HCT116 (cell line): ENCODE measurements around the gene TNIK. TPM values are rescaled to one million over a fixed set of nuclear protein-coding genes. Genes with fewer than 3 reads are reported as not detected.

Experiments
- ATAC-seq: fragments of 200-7000 bp; cut with Tn5 transposase; 2 replicates; pipeline ENCODE4 v1.9.1; 2020; ENCODE audit warnings: mild to moderate bottlenecking, moderate library complexity
- BruUV-seq: library from RNA; stranded (reverse); fragments of 400-500 nt; replicated peaks from 2 replicates; lab custom pipeline; 2021; lab: Mats Ljungman, UMichigan
- CTCF ChIA-PET: fragments of 300-600 bp; sonication (Branson Sonifier 250); formaldehyde crosslinking; loops from one replicate; lab custom pipeline; 2021; ENCODE audit warnings: antibody characterized with exemption; lab: Charles Lee
- POLR2A ChIA-PET: fragments of 300-600, 350-600 bp; sonication (Branson Sonifier 250); formaldehyde crosslinking; loops from one replicate; lab custom pipeline; 2021; ENCODE audit warnings: antibody characterized with exemption; lab: Charles Lee
- RAD21 ChIA-PET, 2 experiments: fragments of 300-600 bp; sonication (Branson Sonifier 250); formaldehyde crosslinking; loops; one replicate each; lab custom pipeline; 2023; ENCODE audit warnings: low total read pairs in 2 of 2; ENCODE audit not compliant: uncharacterized antibody in 2 of 2, unreplicated experiment in 2 of 2, low non-redundant PET in 1 of 2; lab: Charles Lee
- DNase-seq: peaks from one replicate; pipeline ENCODE4 v3.0.0-alpha.2; 2010; ENCODE audit warnings: low read depth, low spot score
- H2AFZ ChIP-seq: fragments of 200-600 bp; shearing (Covaris generic), sonication (generic); 2 replicates; pipeline ENCODE4 v1.6.1; 2017; ENCODE audit warnings: low read depth, mixed run types, mixed read lengths, antibody characterized with exemption, low read length; ENCODE audit not compliant: poor library complexity, severe bottlenecking
- H3K27ac ChIP-seq: 2 replicates; pipeline ENCODE4 v1.5.1; 2012; ENCODE audit warnings: low read depth, low read length
- H3K27me3 ChIP-seq: fragments of 200-600 bp; sonication (generic); 2 replicates; pipeline ENCODE4 v1.6.1; 2016; ENCODE audit warnings: mixed run types, low read length, mixed read lengths; ENCODE audit not compliant: insufficient read depth
- H3K36me3 ChIP-seq, 2 experiments: fragments of 200-500 bp in 1 of 2; fragments of 200-600 bp in 1 of 2; sonication (Bioruptor generic) in 1 of 2; sonication (generic) in 1 of 2; 2 replicates each; pipeline versions ENCODE4 v1.5.1 to v1.6.1; 2014 to 2016; ENCODE audit warnings: low read length in 2 of 2, inconsistent platforms in 1 of 2, mixed read lengths in 1 of 2, mixed run types in 1 of 2; ENCODE audit not compliant: insufficient read depth in 2 of 2, control insufficient read depth in 1 of 2
- H3K4me1 ChIP-seq, 2 experiments: fragments of 200-600 bp in 1 of 2; sonication (generic) in 1 of 2; 2 replicates each; pipeline versions ENCODE4 v1.5.1 to v1.6.1; 2012 to 2017; ENCODE audit warnings: low read length in 2 of 2, inconsistent platforms in 1 of 2, mild to moderate bottlenecking in 1 of 2, mixed read lengths in 1 of 2, mixed run types in 1 of 2, moderate library complexity in 1 of 2; ENCODE audit not compliant: insufficient read depth in 2 of 2, control insufficient read depth in 1 of 2
- H3K4me2 ChIP-seq: fragments of 200-600 bp; sonication (generic); 2 replicates; pipeline ENCODE4 v1.6.1; 2017; ENCODE audit warnings: mixed run types, low read length, mixed read lengths
- H3K4me3 ChIP-seq, 2 experiments: fragments of 200-600 bp in 1 of 2; sonication (generic) in 1 of 2; replicated peaks in 1 of 2; 2 replicates each; pipeline ENCODE4 v1.5.1; 2011 to 2016; ENCODE audit warnings: low read length in 2 of 2, control low read depth in 1 of 2, low read depth in 1 of 2, mild to moderate bottlenecking in 1 of 2, mixed read lengths in 1 of 2, mixed run types in 1 of 2
- H3K79me2 ChIP-seq: fragments of 200-600 bp; sonication (generic); 2 replicates; pipeline ENCODE4 v1.6.1; 2017; ENCODE audit warnings: mild to moderate bottlenecking, mixed run types, low read length, moderate library complexity, mixed read lengths; ENCODE audit not compliant: insufficient read depth
- H3K9ac ChIP-seq: fragments of 200-600 bp; sonication (generic); 2 replicates; pipeline ENCODE4 v1.6.1; 2016; ENCODE audit warnings: low read length, mixed read lengths
- H3K9me2 ChIP-seq: fragments of 200-600 bp; sonication (generic), shearing (Covaris generic); 2 replicates; pipeline ENCODE4 v1.6.1; 2017; ENCODE audit warnings: mixed run types, mild to moderate bottlenecking, moderate library complexity; ENCODE audit not compliant: insufficient read depth
- H3K9me3 ChIP-seq, 2 experiments: fragments of 200-500 bp in 1 of 2; fragments of 200-600 bp in 1 of 2; sonication (Bioruptor generic) in 1 of 2; sonication (generic) in 1 of 2; 2 replicates each; pipeline ENCODE4 v1.6.1; 2014 to 2017; ENCODE audit warnings: low read length in 2 of 2, mixed read lengths in 2 of 2, inconsistent platforms in 1 of 2, low read depth in 1 of 2, mild to moderate bottlenecking in 1 of 2, mixed run types in 1 of 2, moderate library complexity in 1 of 2; ENCODE audit not compliant: control insufficient read depth in 1 of 2, insufficient read depth in 1 of 2
- H4K20me1 ChIP-seq: fragments of 200-600 bp; sonication (generic), shearing (Covaris generic); 2 replicates; pipeline ENCODE4 v1.6.1; 2017; ENCODE audit warnings: mixed run types, mild to moderate bottlenecking, moderate library complexity; ENCODE audit not compliant: insufficient read depth
- CBX3 ChIP-seq: IDR thresholded peaks from 2 replicates; pipeline ENCODE4 v1.6.1; 2012; ENCODE audit warnings: low read depth
- CEBPB ChIP-seq: IDR thresholded peaks from 2 replicates; pipeline ENCODE4 v1.6.1; 2012; ENCODE audit warnings: low read depth
- EGR1 ChIP-seq: IDR thresholded peaks from 2 replicates; pipeline ENCODE4 v1.6.1; 2012; ENCODE audit warnings: low read depth
- EZH2 ChIP-seq: fragments of 200-600 bp; sonication (generic); IDR thresholded peaks from 2 replicates; pipeline ENCODE4 v1.6.1; 2017; ENCODE audit warnings: antibody characterized with exemption, mixed run types
- JUND ChIP-seq: IDR thresholded peaks from 2 replicates; pipeline ENCODE4 v1.6.1; 2012
- RAD21 ChIP-seq: IDR thresholded peaks from 2 replicates; pipeline ENCODE4 v1.6.1; 2012; ENCODE audit warnings: low read depth, mild to moderate bottlenecking
- SIN3A ChIP-seq: IDR thresholded peaks from 2 replicates; pipeline ENCODE4 v1.6.1; 2012; ENCODE audit warnings: low read depth
- SP1 ChIP-seq: IDR thresholded peaks from 2 replicates; pipeline ENCODE4 v1.6.1; 2012; ENCODE audit warnings: low read depth
- TCF7L2 ChIP-seq: IDR thresholded peaks from 2 replicates; pipeline ENCODE4 v1.7.0; 2011; ENCODE audit warnings: borderline replicate concordance, inconsistent platforms; ENCODE audit not compliant: insufficient read depth, insufficient read length; ENCODE audit errors: extremely low read depth
- intact Hi-C: fragments of 100-400 bp; cut with micrococcal nuclease; formaldehyde crosslinking; loops from 2 replicates; pipeline ENCODE4 v1.10.0; 2022
- total RNA-seq: library from RNA; stranded (reverse); gene quantifications from one replicate; pipeline ENCODE4 v1.2.1, GENCODE V29; 2021; ENCODE audit not compliant: unreplicated experiment

TNIK gene
- total RNA-seq, 1 experiment from 2014 or later, result 24.1 TPM

- ChIA-PET POLR2A (no interaction called here), RAD21 (no interaction called here)
- no peak overlapping the region for H2AFZ ChIP-seq
- no peak for ATAC-seq
- no peaks in the 10 kb centered on the region for H3K9me3 ChIP-seq
- H3K27me3 ChIP-seq, result no peaks in the 10 kb centered on the region
- intact Hi-C loops, result no loop called here
- no peaks in the 10 kb centered on the region for H3K9me2 ChIP-seq
- H3K4me3 ChIP-seq, result no peak overlapping the region
- TF ChIP-seq EGR1 (no peak), CBX3 (no peak), SIN3A (no peak), RAD21 (no peak), SP1 (no peak)
- TF ChIP-seq, all 23 proteins: peak for 0
- no TSS peak for BruUV-seq
- DNase-seq, result no peak
- Histone ChIP-seq H3K36me3 (no peaks in the 10 kb centered on the region), H4K20me1 (no peaks in the 10 kb centered on the region), H3K4me1 (peaks cover 8 to 29% of the 10 kb centered on the region in 2 experiments; a peak in 3 of 4 replicates), H3K4me2 (no peak overlapping the region), H3K79me2 (no peaks in the 10 kb centered on the region), H3K9ac (no peak overlapping the region), H3K27ac (no peak overlapping the region)
- CTCF ChIA-PET, result no interaction called here
Measured at GRCh38 chr3:171378586-171378985, 81.6 kb downstream of the TNIK start.

- POLR2A ChIA-PET, result no interaction called here
- TF ChIP-seq TCF7L2, result no peak
- TF ChIP-seq SP1, result no peak
- TF ChIP-seq EZH2, result no peak
- no peak for TF ChIP-seq JUND
- TF ChIP-seq CEBPB, result no peak
- H3K27me3 ChIP-seq, result no peaks in the 10 kb centered on the region
- H4K20me1 ChIP-seq, result no peaks in the 10 kb centered on the region
- no peak for DNase-seq
- no peak overlapping the region for H2AFZ ChIP-seq
- no peaks in the 10 kb centered on the region for H3K36me3 ChIP-seq
- H3K4me2 ChIP-seq, result no peak overlapping the region
- H3K9ac ChIP-seq, result no peak overlapping the region
- H3K4me3 ChIP-seq, result no peak overlapping the region
- no peaks in the 10 kb centered on the region for H3K9me2 ChIP-seq
- peaks cover 8 to 29% of the 10 kb centered on the region in 2 experiments; a peak in 3 of 4 replicates for H3K4me1 ChIP-seq
- intact Hi-C loops, result no loop called here
- CTCF ChIA-PET, result no interaction called here
- RAD21 ChIA-PET, result no interaction called here
- no peak overlapping the region for H3K27ac ChIP-seq
- H3K9me3 ChIP-seq, result no peaks in the 10 kb centered on the region
- no TSS peak for BruUV-seq
- H3K79me2 ChIP-seq, result no peaks in the 10 kb centered on the region
- no peak for ATAC-seq
Measured at GRCh38 chr3:171377859-171378258, 82.3 kb downstream of the TNIK start.
